OCI-LY1 (cell line): ENCODE data around the gene HTR1D.
"Not testable (repeated sequence)": the region's sequence is repeated elsewhere in the genome, so short reads cannot be mapped to it uniquely, and the experiment has no call there.

ENCODE experiments used
- H2AFZ ChIP-seq: fragments of 200-600 bp; sonication (generic), shearing (Covaris generic); 2 replicates; pipeline ENCODE4 v1.6.0; 2014; ENCODE audit warnings: antibody characterized with exemption, mild to moderate bottlenecking, low read length
- H3F3A ChIP-seq: fragments of 200-600 bp; sonication (generic), shearing (Covaris generic); 2 replicates; pipeline ENCODE4 v1.6.0; 2014; ENCODE audit warnings: mild to moderate bottlenecking, antibody characterized with exemption, low read length, moderate library complexity; ENCODE audit not compliant: insufficient read depth
- H3K27ac ChIP-seq: fragments of 200-600 bp; sonication (generic); 2 replicates; pipeline ENCODE4 v1.5.1; 2014; ENCODE audit warnings: low read length, mixed run types, mild to moderate bottlenecking, low read depth; ENCODE audit not compliant: poor library complexity, severe bottlenecking
- H3K27me3 ChIP-seq: fragments of 200-600 bp; sonication (generic); 2 replicates; pipeline ENCODE4 v1.6.0; 2014; ENCODE audit warnings: antibody characterized with exemption, mild to moderate bottlenecking, low read length, moderate library complexity; ENCODE audit not compliant: insufficient read depth
- H3K36me3 ChIP-seq: fragments of 200-600 bp; sonication (generic); 2 replicates; pipeline ENCODE4 v1.6.1; 2014; ENCODE audit warnings: mild to moderate bottlenecking, antibody characterized with exemption, low read length, moderate library complexity, mixed read lengths; ENCODE audit not compliant: insufficient read depth
- H3K4me1 ChIP-seq: fragments of 200-600 bp; sonication (generic); 2 replicates; pipeline ENCODE4 v1.5.1; 2014; ENCODE audit warnings: mild to moderate bottlenecking, low read length, moderate library complexity; ENCODE audit not compliant: insufficient read depth, severe bottlenecking
- H3K4me2 ChIP-seq: fragments of 200-600 bp; sonication (generic), shearing (Covaris generic); 2 replicates; pipeline ENCODE4 v1.6.1; 2014; ENCODE audit warnings: low read length
- H3K4me3 ChIP-seq: fragments of 200-600 bp; sonication (generic); 2 replicates; pipeline ENCODE4 v1.5.1; 2014; ENCODE audit warnings: low read length, low read depth, mild to moderate bottlenecking, mixed read lengths; ENCODE audit not compliant: poor library complexity, severe bottlenecking
- H3K79me2 ChIP-seq: fragments of 200-600 bp; shearing (Covaris generic); 2 replicates; pipeline ENCODE4 v1.6.1; 2016; ENCODE audit warnings: mixed run types, low read length, mixed read lengths; ENCODE audit not compliant: insufficient read depth
- H3K9ac ChIP-seq: fragments of 200-600 bp; sonication (generic), shearing (Covaris generic); 2 replicates; pipeline ENCODE4 v1.6.1; 2014; ENCODE audit warnings: mild to moderate bottlenecking, low read length, mixed read lengths
- H3K9me2 ChIP-seq: fragments of 200-600 bp; sonication (generic), shearing (Covaris generic); 2 replicates; pipeline ENCODE4 v1.6.1; 2014; ENCODE audit warnings: low read depth, mild to moderate bottlenecking, low read length, mixed read lengths
- H3K9me3 ChIP-seq: fragments of 200-600 bp; shearing (Covaris generic); 2 replicates; pipeline ENCODE4 v1.6.1; 2014; ENCODE audit warnings: low read length, mixed read lengths
- H4K20me1 ChIP-seq: fragments of 200-600 bp; sonication (generic), shearing (Covaris generic); 2 replicates; pipeline ENCODE4 v1.6.0; 2016; ENCODE audit warnings: mild to moderate bottlenecking, low read length; ENCODE audit not compliant: insufficient read depth
- CTCF ChIP-seq: fragments of 200-600 bp; sonication (generic), shearing (Covaris generic); IDR thresholded peaks from 2 replicates; pipeline ENCODE4 v1.5.1; 2017; ENCODE audit warnings: mild to moderate bottlenecking, antibody characterized with exemption, low read length, moderate library complexity, mixed read lengths
- EZH2 ChIP-seq: fragments of 200-600 bp; sonication (generic), shearing (Covaris generic); IDR thresholded peaks from 2 replicates; pipeline ENCODE4 v1.8.0; 2017; ENCODE audit warnings: borderline replicate concordance, mixed run types, mild to moderate bottlenecking, antibody characterized with exemption, low read length, moderate library complexity, mixed read lengths

Gene HTR1D

GRCh38 chr1:23217421-23218115, at the start of gene HTR1D:
TSS of gene HTR1D (minus strand) at chr1:23217502. CDS start at chr1:23194219, 23,283 bp downstream.
- Histone ChIP-seq H3K79me2 (no peaks in the 10 kb centered on the region), H4K20me1 (no peaks in the 10 kb centered on the region), H3K4me1 (no peaks in the 10 kb centered on the region), H2AFZ (no peak within 1 kb of the TSS), H3K4me2 (no peak within 1 kb of the TSS), H3K9ac (no peak within 1 kb of the TSS), H3K27me3 (no peaks in the 10 kb centered on the region), H3F3A (no peaks in the 10 kb centered on the region), H3K9me2 (no peaks in the 10 kb centered on the region), H3K36me3 (no peaks in the 10 kb centered on the region), H3K9me3 (no peaks in the 10 kb centered on the region), H3K4me3 (no peak within 1 kb of the TSS), H3K27ac (no peak within 1 kb of the TSS)
- TF ChIP-seq EZH2 (no peak), CTCF (no peak)

GRCh38 chr1:23263380-23263887, 46.1 kb upstream of the HTR1D start:
- H3K27me3 ChIP-seq: peaks cover 4% of the 10 kb centered on the region; the same call in 1 of the 2 replicates
- H3K9ac ChIP-seq: no peak overlapping the region
- no peaks in the 10 kb centered on the region for H3K36me3 ChIP-seq
- no peaks in the 10 kb centered on the region for H3F3A ChIP-seq
- H3K4me2 ChIP-seq: no peak overlapping the region
- no peaks in the 10 kb centered on the region for H4K20me1 ChIP-seq
- H3K9me3 ChIP-seq: no peaks in the 10 kb centered on the region
- H3K79me2 ChIP-seq: no peaks in the 10 kb centered on the region
- no peak overlapping the region for H2AFZ ChIP-seq
- TF ChIP-seq CTCF (no peak), EZH2 (no peak)
- H3K27ac ChIP-seq: no peak overlapping the region
- no peaks in the 10 kb centered on the region for H3K9me2 ChIP-seq
- no peaks in the 10 kb centered on the region for H3K4me1 ChIP-seq
- H3K4me3 ChIP-seq: no peak overlapping the region

- H3F3A ChIP-seq, H3K4me2 ChIP-seq, H3K9ac ChIP-seq, H3K27ac ChIP-seq, H3K9me2 ChIP-seq, H3K79me2 ChIP-seq, H3K9me3 ChIP-seq, H3K27me3 ChIP-seq, H4K20me1 ChIP-seq, H2AFZ ChIP-seq, H3K4me1 ChIP-seq, H3K36me3 ChIP-seq, H3K4me3 ChIP-seq: not testable (repeated sequence)
Measured at GRCh38 chr1:23258082-23258481, 40.8 kb upstream of the HTR1D start.

DNA sequence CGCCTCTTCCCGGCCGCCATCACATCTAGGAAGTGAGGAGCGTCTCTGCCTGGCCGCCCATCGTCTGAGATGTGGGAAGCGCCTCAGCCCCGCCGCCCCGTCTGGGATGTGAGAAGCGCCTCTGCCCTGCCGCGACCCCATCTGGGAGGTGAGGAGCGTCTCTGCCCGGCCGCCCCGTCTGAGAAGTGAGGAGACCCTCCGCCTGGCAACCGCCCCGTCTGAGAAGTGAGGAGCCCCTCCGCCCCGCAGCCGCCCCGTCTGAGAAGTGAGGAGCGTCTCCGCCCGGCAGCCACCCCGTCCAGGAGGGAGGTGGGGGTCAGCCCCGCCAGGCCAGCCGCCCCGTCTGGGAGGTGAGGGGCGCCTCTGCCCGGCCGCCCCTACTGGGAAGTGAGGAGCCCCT, 40.1 kb upstream of the HTR1D start:
- H3F3A ChIP-seq, H3K9ac ChIP-seq, H3K27me3 ChIP-seq, H3K27ac ChIP-seq, H2AFZ ChIP-seq, H3K9me2 ChIP-seq, H3K4me1 ChIP-seq, H3K9me3 ChIP-seq, H3K79me2 ChIP-seq, H4K20me1 ChIP-seq, H3K36me3 ChIP-seq, H3K4me2 ChIP-seq, H3K4me3 ChIP-seq: not testable (repeated sequence)
